ENCODE measurements around the gene C17orf113. TPM values are rescaled to one million over a fixed set of nuclear protein-coding genes. Genes with fewer than 3 reads are reported as not detected.

The C17orf113 gene
- total and polyA plus RNA-seq, 2 of the 13 experiments (the other 11 are each of a cell fraction or from before 2014, with no cell fraction given), result 0.87 to 1.1 TPM

GRCh38 chr17:42087736-42088705, 37.6 kb upstream of the C17orf113 start (continued):
- TF ChIP-seq MAX (IDR thresholded peaks at IDR 0.05) (no peak), IKZF4 (CRISPR knock-in tag; IDR thresholded peaks at IDR 0.05; ENCODE audit: borderline replicate concordance, low read depth, not compliant biosample characterization) (no peak), ZNF891 (CRISPR knock-in tag; IDR thresholded peaks at IDR 0.05) (no peak), TBX3 (IDR thresholded peaks at IDR 0.05; ENCODE audit: borderline replicate concordance) (peak; percentile 74; the same call in 1 of the 2 replicates), RXRB (CRISPR knock-in tag; IDR thresholded peaks at IDR 0.05; ENCODE audit: borderline replicate concordance) (no peak), YEATS2 (CRISPR knock-in tag; IDR thresholded peaks at IDR 0.05; ENCODE audit: borderline replicate concordance) (no peak), JUND (CRISPR knock-in tag; IDR thresholded peaks at IDR 0.05) (no peak), RFX1 (IDR thresholded peaks at IDR 0.05) (no peak), ZNF20 (CRISPR knock-in tag; IDR thresholded peaks at IDR 0.05) (no peak), CREB3 (CRISPR knock-in tag; IDR thresholded peaks at IDR 0.05) (no peak), IRX3 (CRISPR knock-in tag; IDR thresholded peaks at IDR 0.05; ENCODE audit: borderline replicate concordance, low read depth) (no peak), ZNF512 (CRISPR knock-in tag; IDR thresholded peaks at IDR 0.05) (no peak), MED8 (CRISPR knock-in tag; IDR thresholded peaks at IDR 0.05; ENCODE audit: insufficient replicate concordance) (no peak), TEAD2 (CRISPR knock-in tag; IDR thresholded peaks at IDR 0.05) (no peak), HNF4G (IDR thresholded peaks at IDR 0.05; ENCODE audit: borderline replicate concordance, low read depth, low read length) (peak; percentile 47; the same call in 1 of the 2 replicates), HNF4G (CRISPR knock-in tag; IDR thresholded peaks at IDR 0.05; ENCODE audit: borderline replicate concordance, low read depth) (no peak)
- TF ChIP-seq, protein P1, sequence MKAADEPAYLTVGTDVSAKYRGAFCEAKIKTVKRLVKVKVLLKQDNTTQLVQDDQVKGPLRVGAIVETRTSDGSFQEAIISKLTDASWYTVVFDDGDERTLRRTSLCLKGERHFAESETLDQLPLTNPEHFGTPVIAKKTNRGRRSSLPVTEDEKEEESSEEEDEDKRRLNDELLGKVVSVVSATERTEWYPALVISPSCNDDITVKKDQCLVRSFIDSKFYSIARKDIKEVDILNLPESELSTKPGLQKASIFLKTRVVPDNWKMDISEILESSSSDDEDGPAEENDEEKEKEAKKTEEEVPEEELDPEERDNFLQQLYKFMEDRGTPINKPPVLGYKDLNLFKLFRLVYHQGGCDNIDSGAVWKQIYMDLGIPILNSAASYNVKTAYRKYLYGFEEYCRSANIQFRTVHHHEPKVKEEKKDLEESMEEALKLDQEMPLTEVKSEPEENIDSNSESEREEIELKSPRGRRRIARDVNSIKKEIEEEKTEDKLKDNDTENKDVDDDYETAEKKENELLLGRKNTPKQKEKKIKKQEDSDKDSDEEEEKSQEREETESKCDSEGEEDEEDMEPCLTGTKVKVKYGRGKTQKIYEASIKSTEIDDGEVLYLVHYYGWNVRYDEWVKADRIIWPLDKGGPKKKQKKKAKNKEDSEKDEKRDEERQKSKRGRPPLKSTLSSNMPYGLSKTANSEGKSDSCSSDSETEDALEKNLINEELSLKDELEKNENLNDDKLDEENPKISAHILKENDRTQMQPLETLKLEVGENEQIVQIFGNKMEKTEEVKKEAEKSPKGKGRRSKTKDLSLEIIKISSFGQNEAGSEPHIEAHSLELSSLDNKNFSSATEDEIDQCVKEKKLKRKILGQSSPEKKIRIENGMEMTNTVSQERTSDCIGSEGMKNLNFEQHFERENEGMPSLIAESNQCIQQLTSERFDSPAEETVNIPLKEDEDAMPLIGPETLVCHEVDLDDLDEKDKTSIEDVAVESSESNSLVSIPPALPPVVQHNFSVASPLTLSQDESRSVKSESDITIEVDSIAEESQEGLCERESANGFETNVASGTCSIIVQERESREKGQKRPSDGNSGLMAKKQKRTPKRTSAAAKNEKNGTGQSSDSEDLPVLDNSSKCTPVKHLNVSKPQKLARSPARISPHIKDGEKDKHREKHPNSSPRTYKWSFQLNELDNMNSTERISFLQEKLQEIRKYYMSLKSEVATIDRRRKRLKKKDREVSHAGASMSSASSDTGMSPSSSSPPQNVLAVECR (CRISPR knock-in tag; IDR thresholded peaks at IDR 0.05; ENCODE audit: borderline replicate concordance), result peak; percentile 40
- TF ChIP-seq, protein P2, sequence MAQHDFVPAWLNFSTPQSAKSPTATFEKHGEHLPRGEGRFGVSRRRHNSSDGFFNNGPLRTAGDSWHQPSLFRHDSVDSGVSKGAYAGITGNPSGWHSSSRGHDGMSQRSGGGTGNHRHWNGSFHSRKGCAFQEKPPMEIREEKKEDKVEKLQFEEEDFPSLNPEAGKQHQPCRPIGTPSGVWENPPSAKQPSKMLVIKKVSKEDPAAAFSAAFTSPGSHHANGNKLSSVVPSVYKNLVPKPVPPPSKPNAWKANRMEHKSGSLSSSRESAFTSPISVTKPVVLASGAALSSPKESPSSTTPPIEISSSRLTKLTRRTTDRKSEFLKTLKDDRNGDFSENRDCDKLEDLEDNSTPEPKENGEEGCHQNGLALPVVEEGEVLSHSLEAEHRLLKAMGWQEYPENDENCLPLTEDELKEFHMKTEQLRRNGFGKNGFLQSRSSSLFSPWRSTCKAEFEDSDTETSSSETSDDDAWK (CRISPR knock-in tag; IDR thresholded peaks at IDR 0.05), result no peak

All from HepG2 (cell line).